Neutrophil (primary cell): Measurements from ENCODE around the gene SLC38A11.

Experiments used
- H3K27ac ChIP-seq: fragments of 200-600 bp; sonication (generic); 2 replicates; pipeline ENCODE4 v1.5.1; 2016; ENCODE audit warnings: mild to moderate bottlenecking, moderate library complexity
- H3K27me3 ChIP-seq: fragments of 200-600 bp; sonication (generic); 2 replicates; pipeline ENCODE4 v1.6.0; 2016; ENCODE audit warnings: mild to moderate bottlenecking
- H3K36me3 ChIP-seq: fragments of 200-600 bp; sonication (generic); 2 replicates; pipeline ENCODE4 v1.5.1; 2017
- H3K4me1 ChIP-seq, 2 experiments: fragments of 200-600 bp in 1 of 2; sonication (generic) in 1 of 2; 1 replicate in 1 of 2; 2 replicates in 1 of 2; pipeline versions ENCODE4 v1.5.1 to v1.6.1; 2013 to 2016; ENCODE audit warnings: low read depth in 1 of 2, low read length in 1 of 2, mild to moderate bottlenecking in 1 of 2, moderate library complexity in 1 of 2; ENCODE audit not compliant: control insufficient read depth in 1 of 2, insufficient read depth in 1 of 2
- H3K4me3 ChIP-seq, 2 experiments: fragments of 200-600 bp in 1 of 2; sonication (generic) in 1 of 2; 1 replicate in 1 of 2; 2 replicates in 1 of 2; pipeline ENCODE4 v1.5.1; 2013 to 2016; ENCODE audit warnings: low read depth in 1 of 2, low read length in 1 of 2, mild to moderate bottlenecking in 1 of 2, moderate library complexity in 1 of 2
- H3K9me3 ChIP-seq: fragments of 200-600 bp; sonication (generic); 2 replicates; pipeline ENCODE4 v1.5.1; 2016
- CTCF ChIP-seq: fragments of 200-600 bp; sonication (generic); IDR thresholded peaks from 2 replicates; pipeline ENCODE4 v1.5.1; 2016; ENCODE audit warnings: antibody characterized with exemption

SLC38A11 gene

DNA sequence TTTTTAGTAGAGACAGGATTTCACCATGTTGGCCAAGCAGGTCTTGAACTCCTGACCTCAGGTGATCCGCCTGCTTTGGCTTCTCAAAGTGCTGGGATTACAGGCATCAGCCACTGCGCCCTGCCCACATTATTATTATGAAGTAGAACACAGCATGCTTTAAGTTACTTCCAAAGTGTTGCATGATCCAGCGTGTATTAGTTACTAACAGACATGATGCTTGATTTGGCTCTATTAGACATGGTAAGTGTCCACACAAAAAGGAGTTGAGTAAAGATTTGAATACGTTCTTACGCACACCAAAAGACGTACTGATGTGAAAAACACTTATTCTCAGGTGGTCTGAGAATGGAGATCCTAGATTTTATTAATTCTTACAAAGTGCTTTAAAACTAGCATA lies 50.0 kb downstream of the SLC38A11 start:
- no peak overlapping the region for H3K27ac ChIP-seq
- H3K4me3 ChIP-seq = no peak overlapping the region
- no peaks in the 10 kb centered on the region for H3K27me3 ChIP-seq
- no peak for TF ChIP-seq CTCF
- H3K36me3 ChIP-seq = no peaks in the 10 kb centered on the region
- H3K4me1 ChIP-seq = no peaks in the 10 kb centered on the region
- no peaks in the 10 kb centered on the region for H3K9me3 ChIP-seq

DNA sequence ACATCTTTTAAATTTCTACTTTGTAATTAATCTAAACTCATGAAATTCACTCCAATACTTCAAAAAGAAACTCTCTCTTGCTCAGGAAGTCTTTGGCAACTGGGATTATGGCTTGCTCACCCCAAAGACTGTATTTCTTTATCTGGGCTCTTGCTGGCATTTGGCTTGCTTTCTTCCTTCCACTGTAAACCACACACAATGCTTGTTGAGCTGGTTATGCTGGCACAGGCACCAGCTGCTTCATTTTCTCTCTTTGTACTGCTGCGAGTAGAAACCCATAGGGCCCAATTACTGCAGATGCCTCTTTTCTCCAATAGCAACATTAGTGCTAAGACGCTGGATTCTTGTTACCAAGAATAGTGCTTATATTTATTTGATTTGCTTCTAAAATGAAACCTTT lies 51.4 kb downstream of the SLC38A11 start:
- H3K36me3 ChIP-seq = no peaks in the 10 kb centered on the region
- H3K27ac ChIP-seq = no peak overlapping the region
- H3K4me1 ChIP-seq = no peaks in the 10 kb centered on the region
- H3K4me3 ChIP-seq = no peak overlapping the region
- H3K9me3 ChIP-seq = no peaks in the 10 kb centered on the region
- TF ChIP-seq CTCF = no peak
- H3K27me3 ChIP-seq = no peaks in the 10 kb centered on the region

GRCh38 chr2:164903204-164903603 lies 52.1 kb downstream of the SLC38A11 start:
- no peak for TF ChIP-seq CTCF
- Histone ChIP-seq H3K36me3 (no peaks in the 10 kb centered on the region), H3K27me3 (no peaks in the 10 kb centered on the region), H3K4me3 (no peak overlapping the region), H3K9me3 (no peaks in the 10 kb centered on the region), H3K4me1 (no peaks in the 10 kb centered on the region), H3K27ac (no peak overlapping the region)

DNA sequence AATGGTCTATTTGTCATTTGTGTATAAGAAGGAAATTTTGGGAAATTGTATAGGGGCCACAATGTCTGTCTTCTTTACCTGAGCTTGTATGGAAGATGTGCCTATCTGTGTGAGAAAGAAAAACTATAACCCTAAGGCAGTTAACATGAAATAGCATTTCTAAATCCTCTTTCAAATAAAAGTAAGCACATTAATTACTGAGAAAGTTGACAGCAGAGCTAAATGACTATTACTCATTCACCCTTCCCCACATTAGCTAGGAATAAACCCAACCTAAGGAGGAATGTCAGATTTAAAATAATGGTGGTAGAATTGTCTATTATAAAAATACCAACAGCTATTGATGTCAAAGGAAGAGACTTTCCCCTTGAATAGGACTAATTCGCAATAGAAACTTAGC lies 56.2 kb downstream of the SLC38A11 start:
- H3K27ac ChIP-seq = no peak overlapping the region
- no peaks in the 10 kb centered on the region for H3K27me3 ChIP-seq

DNA sequence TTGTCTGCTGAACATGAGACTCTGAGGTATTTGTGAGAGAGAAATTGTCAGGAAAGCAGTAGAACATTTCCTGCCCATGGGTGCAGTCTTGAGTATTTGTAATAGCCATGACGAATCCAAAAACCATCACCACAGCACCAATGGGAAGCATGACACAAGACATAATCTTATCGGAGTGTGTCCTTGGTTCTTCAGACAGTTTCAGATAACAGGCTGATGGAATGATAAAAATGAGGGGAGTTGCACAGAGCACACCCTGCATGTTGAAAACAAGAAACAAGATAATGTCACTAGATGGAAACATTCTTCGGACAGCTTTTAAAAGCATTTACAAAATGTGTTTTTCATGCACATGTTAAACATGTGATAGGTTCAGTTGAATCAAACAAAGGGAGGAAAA lies 56.9 kb downstream of the SLC38A11 start:
- TF ChIP-seq CTCF = no peak
- Histone ChIP-seq H3K4me1 (no peaks in the 10 kb centered on the region), H3K4me3 (no peak overlapping the region), H3K9me3 (no peaks in the 10 kb centered on the region), H3K27ac (no peak overlapping the region), H3K36me3 (no peaks in the 10 kb centered on the region), H3K27me3 (no peaks in the 10 kb centered on the region)

More for the DNA sequence above, 56.2 kb downstream of the SLC38A11 start:
- no peaks in the 10 kb centered on the region for H3K4me1 ChIP-seq
- H3K9me3 ChIP-seq = no peaks in the 10 kb centered on the region
- TF ChIP-seq CTCF = no peak
- H3K4me3 ChIP-seq = no peak overlapping the region
- no peaks in the 10 kb centered on the region for H3K36me3 ChIP-seq
